K562 (cell line): Measurements from ENCODE around the gene EML3. TPM values are rescaled to one million over a fixed set of nuclear protein-coding genes. Genes with fewer than 3 reads are reported as not detected.

Experiments
- ATAC-seq: fragments of 200-7000 bp; cut with Tn5 transposase; 3 replicates; pipeline ENCODE4 v1.9.1; 2020; ENCODE audit warnings: moderate library complexity
- BruUV-seq: library from RNA; stranded (reverse); fragments of 400-500 nt; replicated peaks from 2 replicates; lab custom pipeline; 2021; lab: Mats Ljungman, UMichigan
- CTCF ChIA-PET: fragments of 300-600 bp; formaldehyde crosslinking; extraction: SDS; loops from one replicate; lab custom pipeline; 2021; ENCODE audit warnings: low intra/inter-chr PET ratio; lab: Yijun Ruan, JAX
- POLR2A ChIA-PET: fragments of 300-600, 350-650 bp; sonication (Branson Sonifier 250); formaldehyde crosslinking; extraction: SDS; loops from one replicate; lab custom pipeline; 2021; ENCODE audit warnings: antibody characterized with exemption, inconsistent platforms; lab: Yijun Ruan, JAX
- DNase-seq, 4 experiments: peaks; one replicate each; pipeline versions ENCODE4 v3.0.0 to v3.0.0-alpha.2; 2011 to 2018; ENCODE audit warnings: low spot score in 3 of 4, mixed read lengths in 3 of 4; ENCODE audit errors: extremely low read depth in 1 of 4
- FAIRE-seq: peaks from 2 replicates; lab custom pipeline; 2011; peaks lifted over from hg19 to GRCh38; lab: Jason Lieb, UNC
- H2AFZ ChIP-seq: 2 replicates; pipeline ENCODE4 v1.6.0; 2011; ENCODE audit warnings: low read depth, low read length, control low read depth, inconsistent platforms
- H3K27ac ChIP-seq: fragments of 200-600 bp; 3 replicates; pipeline ENCODE4 v1.8.0; 2011; ENCODE audit warnings: low read depth, mild to moderate bottlenecking, control low read depth, inconsistent platforms, low read length, moderate library complexity, mixed read lengths; ENCODE audit errors: extremely low read depth
- H3K27me3 ChIP-seq, 2 experiments: fragments of 300-600 bp in 1 of 2; 2 replicates in 1 of 2; 3 replicates in 1 of 2; pipeline versions ENCODE4 v1.6.0 to v1.8.0; 2011; ENCODE audit warnings: inconsistent platforms in 2 of 2, low read length in 2 of 2, mild to moderate bottlenecking in 1 of 2, mixed read lengths in 1 of 2, moderate library complexity in 1 of 2; ENCODE audit not compliant: control insufficient read depth in 2 of 2, insufficient read depth in 2 of 2
- H3K36me3 ChIP-seq: fragments of 300-600 bp; 3 replicates; pipeline ENCODE4 v1.8.0; 2011; ENCODE audit warnings: mild to moderate bottlenecking, low read length, inconsistent platforms; ENCODE audit not compliant: control insufficient read depth, insufficient read depth
- H3K4me1 ChIP-seq, 2 experiments: fragments of 200-600 bp in 1 of 2; replicated peaks in 1 of 2; 2 replicates in 1 of 2; 3 replicates in 1 of 2; pipeline versions ENCODE4 v1.5.1 to v1.8.0; 2011; ENCODE audit warnings: inconsistent platforms in 2 of 2, low read length in 2 of 2, mild to moderate bottlenecking in 1 of 2, mixed read lengths in 1 of 2, moderate library complexity in 1 of 2; ENCODE audit not compliant: control insufficient read depth in 2 of 2, insufficient read depth in 2 of 2
- H3K4me2 ChIP-seq: 2 replicates; pipeline ENCODE4 v1.6.1; 2011; ENCODE audit warnings: low read length, control low read depth, inconsistent platforms, mixed read lengths; ENCODE audit not compliant: insufficient read depth
- H3K4me3 ChIP-seq: fragments of 200-600 bp; sonication (generic), shearing (Covaris generic); 2 replicates; pipeline ENCODE4 v1.5.1; 2016; ENCODE audit warnings: control low read depth, inconsistent platforms
- H3K79me2 ChIP-seq: fragments of 200-600 bp; 3 replicates; pipeline ENCODE4 v1.8.0; 2011; ENCODE audit warnings: low read length, inconsistent platforms; ENCODE audit not compliant: control insufficient read depth, insufficient read depth
- H3K9ac ChIP-seq, 2 experiments: 2 replicates each; pipeline versions ENCODE4 v1.6.0 to v1.6.1; 2011; ENCODE audit warnings: low read depth in 2 of 2, low read length in 2 of 2, control low read depth in 1 of 2, inconsistent platforms in 1 of 2, mild to moderate bottlenecking in 1 of 2, mixed read lengths in 1 of 2; ENCODE audit not compliant: insufficient read depth in 1 of 2
- H3K9me1 ChIP-seq: one replicate; pipeline ENCODE4 v1.6.0; 2011; ENCODE audit warnings: inconsistent platforms, mild to moderate bottlenecking, low read length, moderate library complexity; ENCODE audit not compliant: control insufficient read depth, insufficient read depth
- H3K9me3 ChIP-seq: replicated peaks from 2 replicates; pipeline ENCODE4 v1.5.1; 2011; ENCODE audit warnings: low read depth, low read length, inconsistent platforms; ENCODE audit not compliant: control insufficient read depth, insufficient read depth
- H4K20me1 ChIP-seq: replicated peaks from 2 replicates; pipeline ENCODE4 v1.6.1; 2011; ENCODE audit warnings: low read length, inconsistent platforms, mixed read lengths; ENCODE audit not compliant: control insufficient read depth, insufficient read depth
- DPF2 ChIP-seq: fragments of 450-650 bp; IDR thresholded peaks from 2 replicates; pipeline ENCODE4 v1.6.1; 2016
- GABPA ChIP-seq: fragments of 200-800 bp; sonication (Bioruptor generic); conservative IDR thresholded peaks from 2 replicates; pipeline ENCODE4 v1.6.1; 2016; ENCODE audit warnings: low read depth, missing genetic modification characterization, missing compliant biosample characterization
- MCM7 ChIP-seq, 2 experiments: fragments of 450-650 bp; IDR thresholded peaks; 2 replicates each; pipeline ENCODE4 v1.6.1; 2016 to 2018
- MYC ChIP-seq, 2 experiments: fragments of 250-450 bp in 1 of 2; sonication (Bioruptor Pico) in 1 of 2; IDR thresholded peaks; 2 replicates each; pipeline versions ENCODE4 v1.5.1 to v1.6.1; 2012 to 2021; ENCODE audit warnings: low read depth in 2 of 2, borderline replicate concordance in 1 of 2, improper control_type of control experiment in 1 of 2, low read length in 1 of 2, mild to moderate bottlenecking in 1 of 2, moderate library complexity in 1 of 2
- NR2C1 ChIP-seq, 2 experiments: fragments of 450-650 bp; IDR thresholded peaks; 2 replicates each; pipeline ENCODE4 v1.6.1; 2017; ENCODE audit warnings: mild to moderate bottlenecking in 2 of 2, antibody characterized with exemption in 1 of 2, inconsistent platforms in 1 of 2, missing compliant biosample characterization in 1 of 2, missing genetic modification characterization in 1 of 2
- NRF1 ChIP-seq, 2 experiments: fragments of 450-650 bp; IDR thresholded peaks in 1 of 2; conservative IDR thresholded peaks in 1 of 2; 2 replicates each; pipeline ENCODE4 v1.6.1; 2014; ENCODE audit warnings: mild to moderate bottlenecking in 2 of 2
- PTRF ChIP-seq: fragments of 450-650 bp; IDR thresholded peaks from 2 replicates; pipeline ENCODE4 v1.6.1; 2016; ENCODE audit warnings: mild to moderate bottlenecking, missing genetic modification characterization, missing compliant biosample characterization
- SMARCA4 ChIP-seq: fragments of 450-650 bp; IDR thresholded peaks from 2 replicates; pipeline ENCODE4 v1.6.1; 2016
- TGIF2 ChIP-seq: sonication (generic); formaldehyde crosslinking; IDR thresholded peaks from 2 replicates; pipeline ENCODE4 v1.8.1; 2022; ENCODE audit warnings: mild to moderate bottlenecking, missing genetic modification reagents, moderate library complexity
- TOE1 ChIP-seq, 2 experiments: fragments of 450-650 bp in 1 of 2; sonication (generic) in 1 of 2; formaldehyde crosslinking in 1 of 2; IDR thresholded peaks; 2 replicates each; pipeline versions ENCODE4 v1.7.1 to v1.8.0; 2016 to 2022; ENCODE audit warnings: borderline replicate concordance in 2 of 2, mild to moderate bottlenecking in 2 of 2, antibody characterized with exemption in 1 of 2, inconsistent platforms in 1 of 2, low read depth in 1 of 2, missing genetic modification reagents in 1 of 2, moderate library complexity in 1 of 2
- ZNF146 ChIP-seq: IDR thresholded peaks from one replicate; pipeline ENCODE4 v1.6.1; 2018; ENCODE audit warnings: missing compliant biosample characterization; ENCODE audit not compliant: unreplicated experiment
- ZNF316 ChIP-seq: fragments of 450-650 bp; IDR thresholded peaks from 2 replicates; pipeline ENCODE4 v1.6.1; 2016
- ZNF436 ChIP-seq: fragments of 250-450, 450-650 bp; sonication (Bioruptor Pico); formaldehyde crosslinking; IDR thresholded peaks from 2 replicates; pipeline ENCODE4 v1.7.0; 2020; ENCODE audit warnings: mild to moderate bottlenecking
- ZNF668 ChIP-seq: fragments of 250-450 bp; sonication (Bioruptor Pico); IDR thresholded peaks from 2 replicates; pipeline ENCODE4 v1.8.0; 2022; ENCODE audit warnings: mild to moderate bottlenecking, inconsistent platforms
- WGBS: fragments of 100-300 bp; shearing (Covaris generic); methylation state at CpG from one replicate; pipeline ENCODE4 v1.1.6; 2016; ENCODE audit warnings: low coverage, mixed read lengths; ENCODE audit not compliant: insufficient coverage; ENCODE audit errors: missing lambda C conversion rate; 5-methylcytosine and 5-hydroxymethylcytosine counted together
- in situ Hi-C: fragments of 300-500 bp; cut with MboI; formaldehyde crosslinking; loops from 4 replicates; pipeline ENCODE4 v1.15.0; 2018; ENCODE audit warnings: inconsistent platforms, mixed read lengths
- intact Hi-C: fragments of 100-400 bp; cut with micrococcal nuclease; formaldehyde crosslinking; loops from 2 replicates; pipeline ENCODE4 v1.14.2; 2022
- polyA plus RNA-seq, 8 experiments: library from polyadenylated mRNA; depleted of rRNA in 4 of 8; stranded (reverse) in 5 of 8; unstranded in 3 of 8; fragments of >200 nt; fragmentation: Nextera tagmentation in 2 of 8; fragmentation: Illumina TruSeq in 1 of 8; extraction: Ambion mirVana in 2 of 8; extraction: Trizol in 1 of 8; gene quantifications; 2 replicates each; pipeline versions ENCODE4 v1.2.1 to v1.2.3, GENCODE V29; 2011 to 2014; ENCODE audit warnings: inconsistent platforms in 1 of 8, missing spikeins in 1 of 8
- total RNA-seq, 7 experiments: library from RNA; depleted of rRNA in 6 of 7; stranded (reverse); fragments of >200 nt in 6 of 7; fragmentation: Illumina TruSeq in 2 of 7; extraction: Trizol in 2 of 7; gene quantifications; 2 replicates each; pipeline versions ENCODE4 v1.2.1 to v1.2.3, GENCODE V29; 2011 to 2021; ENCODE audit warnings: low replicate concordance in 1 of 7
- TF ChIP-seq, protein P1 (sequence below): sonication (generic); formaldehyde crosslinking; IDR thresholded peaks from 2 replicates; pipeline ENCODE4 v1.8.0; 2022; ENCODE audit warnings: mild to moderate bottlenecking, low read depth, missing genetic modification reagents
- TF ChIP-seq, protein P2 (sequence below): sonication (generic); formaldehyde crosslinking; IDR thresholded peaks from 2 replicates; pipeline ENCODE4 v1.8.0; 2022; ENCODE audit warnings: missing genetic modification reagents, mild to moderate bottlenecking, borderline replicate concordance
- TF ChIP-seq, protein P3 (sequence below): fragments of 450-650 bp; formaldehyde crosslinking; IDR thresholded peaks from 2 replicates; pipeline ENCODE4 v1.4.0; 2022; ENCODE audit warnings: missing genetic modification characterization

EML3 gene
- total and polyA plus RNA-seq, 9 of the 15 experiments (the other 6 are each of a cell fraction or from before 2014, with no cell fraction given): 0.32 to 90.5 (median 26.4) TPM

DNA sequence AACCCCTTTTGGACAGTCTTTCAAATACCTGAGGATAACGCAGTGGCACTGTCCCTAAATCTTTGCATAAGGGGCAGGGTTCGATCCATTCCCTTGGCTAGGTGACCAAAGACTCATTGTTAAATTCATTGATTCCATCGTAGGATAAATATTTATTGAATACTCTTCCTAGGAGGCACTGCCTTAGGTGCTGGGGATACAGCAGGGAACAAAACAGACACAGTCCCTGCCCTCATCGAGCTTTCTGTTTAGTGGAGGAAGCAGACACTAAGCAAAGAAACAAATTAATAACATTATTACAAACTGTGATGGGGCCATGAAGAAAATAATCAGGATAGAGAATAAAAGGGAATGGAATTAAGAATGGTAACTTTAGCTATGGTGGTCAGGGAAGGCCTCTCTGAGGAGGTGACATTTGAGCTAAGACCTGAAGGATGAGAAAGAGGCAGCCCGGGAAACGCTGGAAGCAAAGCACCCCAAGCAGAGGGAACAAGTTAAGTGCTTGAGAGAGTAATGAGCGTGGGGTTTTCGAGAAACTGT, 8.5 kb upstream of the EML3 start:
- ChIA-PET CTCF (interaction anchor here (1.6 kb wide), 1 partner anchor 9 kb away, joined by 14 read pairs; the partner anchor contains the start of gene EML3), POLR2A (interaction anchor here (0.9 to 2.6 kb wide), 14 partner anchors 9 to 234 kb away, joined by 3 to 24 read pairs (median 4); partner anchors contain the start of genes C11orf98, CSKMT, EML3 and GANAB)
- in situ Hi-C loops: loop anchor here (10.0 kb wide), 1 partner anchor 1196 kb away; the partner anchor contains the start of gene CPSF7
- no peaks in the 10 kb centered on the region for H3K9me3 ChIP-seq
- peak overlapping the region; percentile 93 for H3K4me2 ChIP-seq
- no peaks in the 10 kb centered on the region for H3K9me1 ChIP-seq
- DNase-seq (no peak), FAIRE-seq (no peak), ATAC-seq (no peak)
- no peaks in the 10 kb centered on the region for H4K20me1 ChIP-seq
- TSS peak; percentile 55 for BruUV-seq
- intact Hi-C loops: no loop called here
- H2AFZ ChIP-seq: peak overlapping the region; percentile 79
- peak overlapping the region; percentile 85 to 93 for H3K9ac ChIP-seq
- peaks cover 12 to 18% of the 10 kb centered on the region in 2 experiments; a peak in 4 of 5 replicates for H3K4me1 ChIP-seq
- no peaks in the 10 kb centered on the region for H3K27me3 ChIP-seq
- peak overlapping the region; percentile 84 for H3K27ac ChIP-seq
- peaks cover 34% of the 10 kb centered on the region; the same call in 2 of the 3 replicates for H3K36me3 ChIP-seq
- peak overlapping the region; percentile 73 for H3K4me3 ChIP-seq
- peaks cover 20% of the 10 kb centered on the region for H3K79me2 ChIP-seq
- WGBS: 11% methylated on average over 8 of the region's 8 CpGs
- TF ChIP-seq ZNF668 (CRISPR knock-in tag) (no peak), PTRF (tag) (no peak), DPF2 (no peak), ZNF436 (0 out of 2 replicates have a peak, but pooled peaks have one; percentile 12), SMARCA4 (0 out of 2 replicates have a peak, but pooled peaks have one; percentile 15), GABPA (tag) (no peak), ZNF316 (peak; percentile 69), TGIF2 (CRISPR knock-in tag) (no peak), TOE1 (IDR thresholded peaks at IDR 0.05; ENCODE audit: borderline replicate concordance) (no peak), TOE1 (CRISPR knock-in tag; IDR thresholded peaks at IDR 0.05; ENCODE audit: borderline replicate concordance, low read depth) (no peak), ZNF146 (no peak), NR2C1 (IDR thresholded peaks at IDR 0.05) (no peak), NR2C1 (tag; IDR thresholded peaks at IDR 0.05) (no peak), NRF1 (conservative IDR thresholded peaks at IDR 0.05 in 1 of 2, IDR thresholded peaks at IDR 0.05 in 1 of 2) (no peak), MYC (IDR thresholded peaks at IDR 0.05; ENCODE audit: low read depth, low read length) (no peak), MYC (CRISPR knock-in tag; IDR thresholded peaks at IDR 0.05; ENCODE audit: borderline replicate concordance, low read depth) (no peak), MCM7 (IDR thresholded peaks at IDR 0.05) (no peak)
- TF ChIP-seq, protein P1, sequence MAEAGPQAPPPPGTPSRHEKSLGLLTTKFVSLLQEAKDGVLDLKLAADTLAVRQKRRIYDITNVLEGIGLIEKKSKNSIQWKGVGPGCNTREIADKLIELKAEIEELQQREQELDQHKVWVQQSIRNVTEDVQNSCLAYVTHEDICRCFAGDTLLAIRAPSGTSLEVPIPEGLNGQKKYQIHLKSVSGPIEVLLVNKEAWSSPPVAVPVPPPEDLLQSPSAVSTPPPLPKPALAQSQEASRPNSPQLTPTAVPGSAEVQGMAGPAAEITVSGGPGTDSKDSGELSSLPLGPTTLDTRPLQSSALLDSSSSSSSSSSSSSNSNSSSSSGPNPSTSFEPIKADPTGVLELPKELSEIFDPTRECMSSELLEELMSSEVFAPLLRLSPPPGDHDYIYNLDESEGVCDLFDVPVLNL: no peak
- TF ChIP-seq, protein P2, sequence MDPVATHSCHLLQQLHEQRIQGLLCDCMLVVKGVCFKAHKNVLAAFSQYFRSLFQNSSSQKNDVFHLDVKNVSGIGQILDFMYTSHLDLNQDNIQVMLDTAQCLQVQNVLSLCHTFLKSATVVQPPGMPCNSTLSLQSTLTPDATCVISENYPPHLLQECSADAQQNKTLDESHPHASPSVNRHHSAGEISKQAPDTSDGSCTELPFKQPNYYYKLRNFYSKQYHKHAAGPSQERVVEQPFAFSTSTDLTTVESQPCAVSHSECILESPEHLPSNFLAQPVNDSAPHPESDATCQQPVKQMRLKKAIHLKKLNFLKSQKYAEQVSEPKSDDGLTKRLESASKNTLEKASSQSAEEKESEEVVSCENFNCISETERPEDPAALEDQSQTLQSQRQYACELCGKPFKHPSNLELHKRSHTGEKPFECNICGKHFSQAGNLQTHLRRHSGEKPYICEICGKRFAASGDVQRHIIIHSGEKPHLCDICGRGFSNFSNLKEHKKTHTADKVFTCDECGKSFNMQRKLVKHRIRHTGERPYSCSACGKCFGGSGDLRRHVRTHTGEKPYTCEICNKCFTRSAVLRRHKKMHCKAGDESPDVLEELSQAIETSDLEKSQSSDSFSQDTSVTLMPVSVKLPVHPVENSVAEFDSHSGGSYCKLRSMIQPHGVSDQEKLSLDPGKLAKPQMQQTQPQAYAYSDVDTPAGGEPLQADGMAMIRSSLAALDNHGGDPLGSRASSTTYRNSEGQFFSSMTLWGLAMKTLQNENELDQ (CRISPR knock-in tag): no peak
- TF ChIP-seq, protein P3, sequence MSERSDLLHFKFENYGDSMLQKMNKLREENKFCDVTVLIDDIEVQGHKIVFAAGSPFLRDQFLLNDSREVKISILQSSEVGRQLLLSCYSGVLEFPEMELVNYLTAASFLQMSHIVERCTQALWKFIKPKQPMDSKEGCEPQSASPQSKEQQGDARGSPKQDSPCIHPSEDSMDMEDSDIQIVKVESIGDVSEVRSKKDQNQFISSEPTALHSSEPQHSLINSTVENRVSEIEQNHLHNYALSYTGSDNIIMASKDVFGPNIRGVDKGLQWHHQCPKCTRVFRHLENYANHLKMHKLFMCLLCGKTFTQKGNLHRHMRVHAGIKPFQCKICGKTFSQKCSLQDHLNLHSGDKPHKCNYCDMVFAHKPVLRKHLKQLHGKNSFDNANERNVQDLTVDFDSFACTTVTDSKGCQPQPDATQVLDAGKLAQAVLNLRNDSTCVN (CRISPR knock-in tag): 0 out of 2 replicates have a peak, but pooled peaks have one; percentile 46
